Hematopoietic multipotent progenitor cell treated with erythropoietin and hydrocortisone succinate and interleukin-3 and kit ligand, for 4 days (in vitro differentiated cells): ENCODE measurements around the gene FAM135A.

ENCODE experiments used
- DNase-seq: peaks from one replicate; pipeline ENCODE4 v3.0.0-alpha.2; 2015

The FAM135A gene

GRCh38 chr6:70413114-70413991 is at the start of gene FAM135A:
Gene FAM135A (plus strand): TSS chr6:70413508. CDS start chr6:70428343, 14,835 bp downstream.
- peak; percentile 98 for DNase-seq

DNA sequence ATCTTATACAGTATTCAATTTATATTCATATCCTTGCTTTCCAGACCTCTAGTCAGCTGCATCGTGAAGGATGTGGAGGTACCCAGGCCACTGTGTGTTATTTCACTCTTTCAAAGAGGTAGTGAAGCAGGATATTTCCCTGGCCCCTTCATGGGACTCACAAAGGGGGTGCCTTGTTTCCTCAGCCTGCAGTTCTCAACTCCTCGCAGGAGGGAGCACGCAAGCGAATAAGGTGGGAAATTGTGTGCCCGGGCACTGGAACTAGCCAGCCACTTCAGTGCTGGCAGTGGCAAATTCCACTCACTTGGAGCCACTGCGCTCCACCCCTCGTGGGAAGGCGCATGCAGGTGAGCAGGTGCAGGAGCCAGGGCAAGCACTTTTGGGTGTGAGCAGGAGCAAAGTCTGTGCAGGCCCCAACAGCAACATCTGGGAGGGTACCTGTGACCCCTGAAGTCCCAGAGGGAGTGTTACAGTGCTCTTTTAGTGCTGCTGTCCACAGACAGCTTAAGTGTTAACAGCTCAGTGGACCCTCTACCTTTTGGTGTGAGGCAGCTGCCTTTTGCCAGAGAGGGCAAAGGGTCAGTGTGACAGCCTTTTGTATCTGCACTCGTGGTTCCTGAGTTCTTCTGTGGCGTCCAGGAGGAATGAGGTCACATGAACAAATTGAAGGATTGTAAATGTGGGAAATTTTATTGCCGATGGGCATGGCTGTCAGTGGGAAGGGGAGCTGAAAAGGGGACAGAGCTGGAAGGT is 49.4 kb upstream of the FAM135A start:
- no peak for DNase-seq

- DNase-seq, result peak; percentile 85
Measured at GRCh38 chr6:70369332-70369950, 43.9 kb upstream of the FAM135A start.

GRCh38 chr6:70370496-70370895 is 42.8 kb upstream of the FAM135A start:
- DNase-seq, result no peak

DNA sequence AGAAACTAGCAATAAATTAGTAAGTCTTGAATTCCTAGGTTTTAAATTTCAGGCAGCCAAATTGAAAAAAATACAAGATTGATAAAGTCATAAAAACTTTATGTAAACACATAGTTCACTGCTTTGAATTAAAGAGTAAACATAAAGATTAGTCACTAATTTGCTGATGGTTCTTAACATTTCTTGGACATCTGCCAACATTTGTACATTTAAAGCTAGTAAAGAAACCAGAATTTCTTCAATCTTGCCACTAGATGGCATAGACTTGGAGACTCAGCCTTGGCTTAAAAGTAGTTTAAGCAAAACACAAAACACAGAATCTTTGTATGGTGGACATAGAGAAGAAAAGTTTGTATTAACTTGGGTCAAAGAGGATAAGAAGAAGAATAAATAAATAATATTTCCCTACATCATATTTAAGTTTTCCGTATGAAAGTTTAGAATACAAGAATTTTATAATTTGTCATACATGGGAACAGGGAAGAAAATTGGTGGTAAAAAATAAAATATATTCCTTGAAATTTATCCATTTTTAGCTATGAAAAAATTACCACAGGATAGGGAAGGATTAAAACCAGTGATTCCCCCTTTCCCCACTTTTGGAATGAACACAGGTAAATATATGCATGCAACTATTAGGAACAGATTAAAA is 41.7 kb upstream of the FAM135A start:
- DNase-seq, result peak; percentile 92

DNA sequence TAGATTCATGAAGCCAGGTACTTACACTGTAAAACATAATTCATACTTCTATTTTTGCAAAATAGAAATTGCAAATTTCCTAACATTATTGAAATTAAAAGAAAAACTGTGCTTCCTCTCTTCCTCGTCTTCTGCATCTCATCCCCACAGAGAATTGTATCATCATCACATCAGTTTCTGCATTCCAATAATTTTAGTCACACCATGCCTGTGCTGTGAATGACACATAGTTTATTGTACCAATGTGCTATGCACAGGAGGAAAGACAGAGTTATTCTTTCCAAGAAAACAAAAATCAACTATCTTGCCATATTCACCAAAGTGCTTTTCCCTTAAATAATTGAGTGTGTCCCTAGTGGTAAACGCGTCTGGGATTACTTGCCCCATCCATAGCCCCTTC is 38.1 kb upstream of the FAM135A start:
- DNase-seq, result no peak

GRCh38 chr6:70375882-70376281 is 37.4 kb upstream of the FAM135A start:
- DNase-seq, result peak; percentile 16

GRCh38 chr6:70376628-70377027 is 36.7 kb upstream of the FAM135A start:
- DNase-seq, result no peak

DNA sequence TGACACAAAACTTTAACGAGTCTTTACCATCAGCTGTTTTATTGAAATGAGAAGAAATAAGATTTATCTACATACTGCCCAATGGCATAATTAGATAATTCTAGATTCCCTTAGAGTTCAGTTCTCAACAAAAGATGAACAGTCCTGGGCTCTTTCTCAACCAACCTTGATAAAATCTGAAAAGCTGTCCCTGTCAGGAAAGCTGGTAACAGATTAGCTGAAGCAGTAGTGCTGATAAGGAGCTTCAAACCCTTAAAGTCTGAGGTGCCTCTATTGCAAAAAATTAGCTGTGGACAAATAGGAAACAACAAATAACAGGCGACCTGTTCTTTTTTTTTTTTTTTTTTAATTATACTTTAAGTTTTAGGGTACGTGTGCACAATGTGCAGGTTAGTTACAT is 35.9 kb upstream of the FAM135A start:
- peak; percentile 63 for DNase-seq

DNA sequence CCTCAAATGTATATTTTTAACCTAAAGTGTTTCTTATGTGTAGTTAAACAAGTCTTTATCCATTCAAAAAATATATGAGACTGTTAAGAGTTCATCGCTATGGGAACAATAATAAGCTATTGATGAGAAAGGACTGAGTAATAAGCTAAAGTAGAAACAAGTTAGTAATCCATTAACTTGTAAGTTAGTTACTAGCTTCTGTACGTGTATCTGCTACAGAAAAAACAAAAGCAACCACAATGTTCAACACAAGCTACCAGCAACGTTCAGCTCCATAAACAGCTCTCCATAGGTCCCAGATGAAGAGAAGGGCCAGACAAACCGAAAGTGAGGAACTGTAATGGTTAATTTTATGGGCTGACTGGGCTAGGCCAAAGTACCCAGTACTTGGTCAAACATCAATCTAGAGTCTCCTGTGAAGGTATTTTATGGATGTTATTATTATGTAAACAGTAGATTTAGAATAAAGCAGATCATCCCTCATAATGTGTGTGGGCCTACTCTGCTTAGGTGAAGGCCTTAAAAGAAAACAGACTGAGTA is 33.8 kb upstream of the FAM135A start:
- DNase-seq, result no peak

GRCh38 chr6:70380252-70380651 is 33.1 kb upstream of the FAM135A start:
- DNase-seq, result no peak

- DNase-seq, result no peak
Measured at GRCh38 chr6:70380771-70381416, 32.4 kb upstream of the FAM135A start.

- no peak for DNase-seq
Measured at GRCh38 chr6:70381417-70381782, 31.9 kb upstream of the FAM135A start.

- no peak for DNase-seq
Measured at GRCh38 chr6:70385901-70386300, 27.4 kb upstream of the FAM135A start.

DNA sequence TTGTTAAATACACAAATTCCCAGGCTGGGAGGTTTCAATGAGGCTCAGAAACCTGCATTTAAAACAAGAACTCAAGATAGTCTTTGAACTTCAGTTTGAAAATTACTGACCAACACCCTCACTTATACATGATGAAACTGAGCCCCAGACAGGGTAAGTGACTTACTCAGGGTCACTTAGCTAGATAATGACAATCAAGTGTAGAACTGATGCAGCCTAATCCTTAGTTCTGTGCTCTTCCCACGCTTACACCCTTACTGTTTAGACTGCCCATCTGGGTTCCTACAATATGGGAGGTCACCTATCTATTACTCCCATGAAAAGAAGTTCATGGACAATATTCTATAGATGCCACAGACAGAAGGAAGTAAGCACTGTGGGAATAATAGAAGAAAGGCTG is 24.5 kb upstream of the FAM135A start:
- DNase-seq, result no peak

DNA sequence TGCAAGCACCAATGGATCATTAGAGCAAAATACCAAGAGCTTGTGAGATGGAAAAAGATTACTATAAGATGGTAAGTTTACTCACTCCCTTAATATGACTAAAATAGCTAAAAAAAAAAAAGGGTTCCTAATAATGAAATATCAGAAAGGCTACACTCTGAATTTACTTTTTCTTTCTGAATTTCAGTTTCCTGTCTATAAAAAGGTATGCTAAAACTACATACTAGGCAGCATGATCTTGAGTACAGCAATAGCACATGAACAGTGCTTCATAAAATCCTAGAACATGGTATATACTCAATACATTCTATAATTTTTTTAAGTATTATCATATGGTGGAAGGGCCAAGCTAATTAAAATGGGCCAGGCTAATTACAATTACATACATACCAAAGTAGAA is 24.0 kb upstream of the FAM135A start:
- no peak for DNase-seq

DNA sequence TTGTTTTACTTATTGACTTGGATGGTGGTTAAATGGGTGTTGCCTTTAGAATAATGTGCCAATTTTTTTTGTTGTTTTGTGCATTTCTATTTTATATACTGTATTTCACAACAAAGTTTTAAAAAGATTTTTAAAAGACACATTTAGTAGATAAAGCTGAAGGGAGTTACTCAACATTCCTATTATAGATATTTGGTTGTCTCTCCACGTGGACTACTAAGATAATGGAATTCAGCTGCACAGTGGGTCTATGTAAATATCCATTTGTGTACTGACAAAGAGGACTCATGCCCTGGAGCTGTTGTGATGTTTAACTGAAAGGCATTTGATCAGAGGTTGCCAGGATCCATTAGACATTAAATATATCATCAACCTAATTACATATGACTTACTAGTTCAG is 23.2 kb upstream of the FAM135A start:
- no peak for DNase-seq

DNA sequence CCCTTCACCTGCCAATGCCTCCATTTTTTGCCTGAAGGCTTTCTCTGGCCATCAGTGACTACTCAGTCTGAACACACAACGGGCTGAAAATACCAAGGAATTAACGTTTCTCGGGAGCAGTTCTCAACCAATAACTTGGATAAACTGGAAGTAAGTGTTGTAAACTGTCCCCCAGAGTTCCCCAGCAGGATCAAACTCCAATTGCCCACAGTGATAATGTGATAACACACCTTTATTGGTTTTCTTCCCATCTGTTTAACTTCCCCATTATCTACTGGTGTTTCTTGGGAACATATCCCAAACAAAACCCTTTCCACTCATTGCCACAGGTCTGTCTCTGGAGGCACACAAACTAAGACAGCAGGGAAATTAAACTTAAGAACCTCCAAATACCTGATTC is 21.8 kb upstream of the FAM135A start:
- no peak for DNase-seq

DNA sequence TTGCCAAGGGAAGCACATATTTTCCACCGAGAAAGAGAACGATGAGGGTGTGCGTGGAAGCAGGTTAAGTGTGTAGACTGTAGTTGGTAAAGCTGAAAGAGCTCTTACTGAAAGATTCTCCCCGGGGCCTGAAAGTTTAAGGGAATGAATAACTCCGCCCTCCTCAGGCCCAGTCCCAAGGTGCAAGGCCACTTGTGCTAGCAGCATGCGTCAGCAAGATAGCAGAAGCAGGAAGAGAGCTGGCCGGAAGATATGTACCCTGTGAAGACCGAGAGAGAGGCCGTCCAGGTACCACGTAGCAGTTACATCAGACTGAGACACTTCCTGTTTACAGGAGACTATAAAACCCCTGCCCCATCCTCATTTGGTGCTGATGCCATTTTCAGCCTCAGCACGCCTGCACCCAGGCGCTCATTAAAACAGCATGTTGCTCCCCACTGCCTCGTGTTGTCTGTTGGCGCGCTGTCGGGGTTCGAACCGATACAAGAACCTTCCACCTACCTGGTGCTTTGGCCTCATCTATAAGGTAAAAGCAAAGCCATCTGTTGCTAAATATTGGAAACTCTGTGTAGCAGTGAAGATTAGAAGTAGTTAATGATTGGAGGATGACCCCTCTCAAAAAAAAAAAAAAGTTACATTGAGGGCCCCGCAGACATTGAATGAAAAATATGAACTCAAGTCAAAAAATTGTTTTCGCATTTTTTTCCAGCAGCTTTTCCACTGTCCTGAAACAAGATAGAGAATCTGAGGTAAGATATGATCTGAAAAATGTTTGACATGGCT is 18.6 kb upstream of the FAM135A start:
- peak; percentile 26 for DNase-seq

DNA sequence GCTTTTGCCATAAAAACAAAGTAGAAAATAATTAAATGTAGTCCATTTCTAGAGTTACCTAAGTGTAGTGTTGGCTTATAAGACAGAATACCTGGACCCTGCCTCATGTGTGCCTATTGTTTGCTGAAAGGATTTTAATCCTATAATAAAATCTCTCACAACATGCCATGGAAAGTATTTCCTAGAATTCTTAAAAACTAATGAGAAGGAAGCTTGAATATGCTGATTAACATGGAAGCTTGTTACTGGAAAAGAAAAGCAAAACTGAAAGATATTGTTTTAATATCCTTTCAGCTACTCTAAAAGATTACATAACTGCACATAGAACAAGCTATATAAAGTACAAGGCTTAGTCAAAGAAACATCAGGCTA is 18.0 kb upstream of the FAM135A start:
- no peak for DNase-seq

GRCh38 chr6:70396163-70396562 is 17.1 kb upstream of the FAM135A start:
- no peak for DNase-seq
